HCT116 (cell line): Measurements from ENCODE around the gene PRCC. TPM values are rescaled to one million over a fixed set of nuclear protein-coding genes. Genes with fewer than 3 reads are reported as not detected.

Experiments used
- ATAC-seq: fragments of 200-7000 bp; cut with Tn5 transposase; 2 replicates; pipeline ENCODE4 v1.9.1; 2020; ENCODE audit warnings: mild to moderate bottlenecking, moderate library complexity
- BruUV-seq: library from RNA; stranded (reverse); fragments of 400-500 nt; replicated peaks from 2 replicates; lab custom pipeline; 2021; lab: Mats Ljungman, UMichigan
- CTCF ChIA-PET: fragments of 300-600 bp; sonication (Branson Sonifier 250); formaldehyde crosslinking; loops from one replicate; lab custom pipeline; 2021; ENCODE audit warnings: antibody characterized with exemption; lab: Charles Lee
- POLR2A ChIA-PET: fragments of 300-600, 350-600 bp; sonication (Branson Sonifier 250); formaldehyde crosslinking; loops from one replicate; lab custom pipeline; 2021; ENCODE audit warnings: antibody characterized with exemption; lab: Charles Lee
- RAD21 ChIA-PET, 2 experiments: fragments of 300-600 bp; sonication (Branson Sonifier 250); formaldehyde crosslinking; loops; one replicate each; lab custom pipeline; 2023; ENCODE audit warnings: low total read pairs in 2 of 2; ENCODE audit not compliant: uncharacterized antibody in 2 of 2, unreplicated experiment in 2 of 2, low non-redundant PET in 1 of 2; lab: Charles Lee
- DNase-seq: peaks from one replicate; pipeline ENCODE4 v3.0.0-alpha.2; 2010; ENCODE audit warnings: low read depth, low spot score
- H2AFZ ChIP-seq: fragments of 200-600 bp; shearing (Covaris generic), sonication (generic); 2 replicates; pipeline ENCODE4 v1.6.1; 2017; ENCODE audit warnings: low read depth, mixed run types, mixed read lengths, antibody characterized with exemption, low read length; ENCODE audit not compliant: poor library complexity, severe bottlenecking
- H3K27ac ChIP-seq: 2 replicates; pipeline ENCODE4 v1.5.1; 2012; ENCODE audit warnings: low read depth, low read length
- H3K27me3 ChIP-seq: fragments of 200-600 bp; sonication (generic); 2 replicates; pipeline ENCODE4 v1.6.1; 2016; ENCODE audit warnings: mixed run types, low read length, mixed read lengths; ENCODE audit not compliant: insufficient read depth
- H3K36me3 ChIP-seq, 2 experiments: fragments of 200-500 bp in 1 of 2; fragments of 200-600 bp in 1 of 2; sonication (Bioruptor generic) in 1 of 2; sonication (generic) in 1 of 2; 2 replicates each; pipeline versions ENCODE4 v1.5.1 to v1.6.1; 2014 to 2016; ENCODE audit warnings: low read length in 2 of 2, inconsistent platforms in 1 of 2, mixed read lengths in 1 of 2, mixed run types in 1 of 2; ENCODE audit not compliant: insufficient read depth in 2 of 2, control insufficient read depth in 1 of 2
- H3K4me1 ChIP-seq, 2 experiments: fragments of 200-600 bp in 1 of 2; sonication (generic) in 1 of 2; 2 replicates each; pipeline versions ENCODE4 v1.5.1 to v1.6.1; 2012 to 2017; ENCODE audit warnings: low read length in 2 of 2, inconsistent platforms in 1 of 2, mild to moderate bottlenecking in 1 of 2, mixed read lengths in 1 of 2, mixed run types in 1 of 2, moderate library complexity in 1 of 2; ENCODE audit not compliant: insufficient read depth in 2 of 2, control insufficient read depth in 1 of 2
- H3K4me2 ChIP-seq: fragments of 200-600 bp; sonication (generic); 2 replicates; pipeline ENCODE4 v1.6.1; 2017; ENCODE audit warnings: mixed run types, low read length, mixed read lengths
- H3K4me3 ChIP-seq, 2 experiments: fragments of 200-600 bp in 1 of 2; sonication (generic) in 1 of 2; replicated peaks in 1 of 2; 2 replicates each; pipeline ENCODE4 v1.5.1; 2011 to 2016; ENCODE audit warnings: low read length in 2 of 2, control low read depth in 1 of 2, low read depth in 1 of 2, mild to moderate bottlenecking in 1 of 2, mixed read lengths in 1 of 2, mixed run types in 1 of 2
- H3K79me2 ChIP-seq: fragments of 200-600 bp; sonication (generic); 2 replicates; pipeline ENCODE4 v1.6.1; 2017; ENCODE audit warnings: mild to moderate bottlenecking, mixed run types, low read length, moderate library complexity, mixed read lengths; ENCODE audit not compliant: insufficient read depth
- H3K9ac ChIP-seq: fragments of 200-600 bp; sonication (generic); 2 replicates; pipeline ENCODE4 v1.6.1; 2016; ENCODE audit warnings: low read length, mixed read lengths
- H3K9me2 ChIP-seq: fragments of 200-600 bp; sonication (generic), shearing (Covaris generic); 2 replicates; pipeline ENCODE4 v1.6.1; 2017; ENCODE audit warnings: mixed run types, mild to moderate bottlenecking, moderate library complexity; ENCODE audit not compliant: insufficient read depth
- H3K9me3 ChIP-seq, 2 experiments: fragments of 200-500 bp in 1 of 2; fragments of 200-600 bp in 1 of 2; sonication (Bioruptor generic) in 1 of 2; sonication (generic) in 1 of 2; 2 replicates each; pipeline ENCODE4 v1.6.1; 2014 to 2017; ENCODE audit warnings: low read length in 2 of 2, mixed read lengths in 2 of 2, inconsistent platforms in 1 of 2, low read depth in 1 of 2, mild to moderate bottlenecking in 1 of 2, mixed run types in 1 of 2, moderate library complexity in 1 of 2; ENCODE audit not compliant: control insufficient read depth in 1 of 2, insufficient read depth in 1 of 2
- H4K20me1 ChIP-seq: fragments of 200-600 bp; sonication (generic), shearing (Covaris generic); 2 replicates; pipeline ENCODE4 v1.6.1; 2017; ENCODE audit warnings: mixed run types, mild to moderate bottlenecking, moderate library complexity; ENCODE audit not compliant: insufficient read depth
- CBX3 ChIP-seq: IDR thresholded peaks from 2 replicates; pipeline ENCODE4 v1.6.1; 2012; ENCODE audit warnings: low read depth
- CEBPB ChIP-seq: IDR thresholded peaks from 2 replicates; pipeline ENCODE4 v1.6.1; 2012; ENCODE audit warnings: low read depth
- CTCF ChIP-seq, 3 experiments: fragments of 200-600 bp in 1 of 3; sonication (generic) in 1 of 3; IDR thresholded peaks in 2 of 3; conservative IDR thresholded peaks in 1 of 3; 2 replicates each; pipeline ENCODE4 v1.5.1; 2012 to 2017; ENCODE audit warnings: low read depth in 2 of 3, low read length in 2 of 3, antibody characterized with exemption in 1 of 3, borderline replicate concordance in 1 of 3, control low read depth in 1 of 3, mild to moderate bottlenecking in 1 of 3, mixed read lengths in 1 of 3, mixed run types in 1 of 3, moderate library complexity in 1 of 3; ENCODE audit not compliant: insufficient read depth in 1 of 3
- EGR1 ChIP-seq: IDR thresholded peaks from 2 replicates; pipeline ENCODE4 v1.6.1; 2012; ENCODE audit warnings: low read depth
- ELF1 ChIP-seq: IDR thresholded peaks from 2 replicates; pipeline ENCODE4 v1.6.1; 2012; ENCODE audit warnings: low read depth, borderline replicate concordance
- FOSL1 ChIP-seq: IDR thresholded peaks from 2 replicates; pipeline ENCODE4 v1.6.1; 2012; ENCODE audit warnings: low read depth
- JUND ChIP-seq: IDR thresholded peaks from 2 replicates; pipeline ENCODE4 v1.6.1; 2012
- MAX ChIP-seq: IDR thresholded peaks from 2 replicates; pipeline ENCODE4 v1.6.1; 2012
- REST ChIP-seq: IDR thresholded peaks from 2 replicates; pipeline ENCODE4 v1.6.1; 2012; ENCODE audit warnings: low read depth
- SRF ChIP-seq: IDR thresholded peaks from 2 replicates; pipeline ENCODE4 v1.6.1; 2012; ENCODE audit warnings: low read depth
- TCF7L2 ChIP-seq: IDR thresholded peaks from 2 replicates; pipeline ENCODE4 v1.7.0; 2011; ENCODE audit warnings: borderline replicate concordance, inconsistent platforms; ENCODE audit not compliant: insufficient read depth, insufficient read length; ENCODE audit errors: extremely low read depth
- YY1 ChIP-seq: IDR thresholded peaks from 2 replicates; pipeline ENCODE4 v1.6.1; 2011; ENCODE audit warnings: low read length, low read depth, moderate library complexity, mild to moderate bottlenecking; ENCODE audit not compliant: insufficient replicate concordance; ENCODE audit errors: extremely low read depth
- ZFX ChIP-seq: fragments of 450-650 bp; IDR thresholded peaks from 2 replicates; pipeline ENCODE4 v1.6.1; 2017
- intact Hi-C: fragments of 100-400 bp; cut with micrococcal nuclease; formaldehyde crosslinking; loops from 2 replicates; pipeline ENCODE4 v1.10.0; 2022
- total RNA-seq: library from RNA; stranded (reverse); gene quantifications from one replicate; pipeline ENCODE4 v1.2.1, GENCODE V29; 2021; ENCODE audit not compliant: unreplicated experiment

Gene PRCC
- total RNA-seq, 1 experiment from 2014 or later = 78.1 TPM

- H4K20me1 ChIP-seq = no peaks in the 10 kb centered on the region
- TF ChIP-seq EGR1 = no peak
- no peak for TF ChIP-seq CBX3
- no peak for TF ChIP-seq YY1
- no peak for TF ChIP-seq SRF
- no peak for TF ChIP-seq FOSL1
- no peak for TF ChIP-seq TCF7L2
- no peak for TF ChIP-seq ZFX
- TF ChIP-seq, all 23 proteins: peak for 0
- no peak overlapping the region for H3K4me2 ChIP-seq
- no peaks in the 10 kb centered on the region for H3K27me3 ChIP-seq
- no TSS peak for BruUV-seq
- H2AFZ ChIP-seq = no peak overlapping the region
- no peak overlapping the region for H3K4me3 ChIP-seq
- no peaks in the 10 kb centered on the region for H3K4me1 ChIP-seq
- no peak for DNase-seq
- intact Hi-C loops = loop anchor here (2.0 kb wide), 1 partner anchor 51 kb away; no protein-coding TSS in a partner anchor
- H3K79me2 ChIP-seq = no peaks in the 10 kb centered on the region
- no peak overlapping the region for H3K9ac ChIP-seq
- CTCF ChIA-PET = interaction anchor here (1.0 to 4.5 kb wide), 9 partner anchors 8 to 88 kb away, joined by 3 to 44 read pairs (median 4); partner anchors contain the start of genes INSRR and NTRK1
- H3K9me2 ChIP-seq = no peaks in the 10 kb centered on the region
- RAD21 ChIA-PET = interaction anchor here in 1 of 2 experiments (1.4 kb wide), 1 partner anchor 27 kb away, joined by 3 read pairs; no protein-coding TSS in a partner anchor
- H3K9me3 ChIP-seq = no peaks in the 10 kb centered on the region
- POLR2A ChIA-PET = interaction anchor here (0.6 kb wide), 1 partner anchor 51 kb away, joined by 3 read pairs; no protein-coding TSS in a partner anchor
- H3K36me3 ChIP-seq = no peaks in the 10 kb centered on the region
- no peak for ATAC-seq
- H3K27ac ChIP-seq = no peak overlapping the region
Measured at GRCh38 chr1:156839426-156840109, 72.2 kb downstream of the PRCC start.

- no peak for DNase-seq
- Histone ChIP-seq H3K79me2 (no peaks in the 10 kb centered on the region), H3K4me1 (no peaks in the 10 kb centered on the region), H3K4me3 (no peak overlapping the region), H3K27me3 (no peaks in the 10 kb centered on the region), H3K4me2 (no peak overlapping the region), H3K36me3 (no peaks in the 10 kb centered on the region), H3K9me2 (no peaks in the 10 kb centered on the region), H3K9me3 (no peaks in the 10 kb centered on the region), H4K20me1 (no peaks in the 10 kb centered on the region), H2AFZ (no peak overlapping the region), H3K27ac (no peak overlapping the region), H3K9ac (no peak overlapping the region)
- CTCF ChIA-PET = interaction anchor here (4.5 kb wide), 1 partner anchor 19 kb away, joined by 44 read pairs; the partner anchor contains the start of genes INSRR and NTRK1
- RAD21 ChIA-PET = no interaction called here
- ATAC-seq = no peak
- POLR2A ChIA-PET = no interaction called here
- BruUV-seq = no TSS peak
- intact Hi-C loops = no loop called here
- no peak for TF ChIP-seq CEBPB
- no peak for TF ChIP-seq MAX
- TF ChIP-seq ELF1 = no peak
- TF ChIP-seq JUND = no peak
- TF ChIP-seq YY1 = no peak
- TF ChIP-seq CTCF (IDR thresholded peaks at IDR 0.05 in 2 of 3, conservative IDR thresholded peaks at IDR 0.05 in 1 of 3; ENCODE audit: borderline replicate concordance in 1 of 3, insufficient read depth in 1 of 3, low read depth in 2 of 3, low read length in 2 of 3) = no peak
- TF ChIP-seq REST = no peak
Measured at GRCh38 chr1:156840186-156840897, 73.0 kb downstream of the PRCC start.
